ENCODE measurements around the gene COQ10A. TPM values are rescaled to one million over a fixed set of nuclear protein-coding genes. Genes with fewer than 3 reads are reported as not detected.

COQ10A gene
- total and polyA plus RNA-seq, 2 of the 13 experiments (the other 11 are each of a cell fraction or from before 2014, with no cell fraction given) = 21.0 to 37.3 TPM

GRCh38 chr12:56230432-56231183 is 36.1 kb upstream of the COQ10A start (continued):
- no peak for TF ChIP-seq ADNP (CRISPR knock-in tag; IDR thresholded peaks at IDR 0.05)
- TF ChIP-seq NCOA5 (CRISPR knock-in tag; IDR thresholded peaks at IDR 0.05) = no peak
- no peak for TF ChIP-seq ZNF577 (CRISPR knock-in tag; IDR thresholded peaks at IDR 0.05; ENCODE audit: borderline replicate concordance, low read depth)
- TF ChIP-seq CCDC6 (CRISPR knock-in tag; IDR thresholded peaks at IDR 0.05) = peak; percentile 68; the same call in 1 of the 2 replicates
- TF ChIP-seq GTF3A (CRISPR knock-in tag; conservative IDR thresholded peaks at IDR 0.05) = no peak
- TF ChIP-seq, protein P1, sequence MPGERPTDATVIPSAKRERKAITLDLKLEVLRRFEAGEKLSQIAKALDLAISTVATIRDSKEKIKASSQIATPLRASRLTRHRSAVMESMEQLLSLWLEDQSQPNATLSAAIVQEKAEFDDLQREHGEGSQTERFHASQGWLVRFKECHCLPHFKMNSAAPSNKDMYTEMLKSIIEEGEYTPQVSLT (CRISPR knock-in tag; IDR thresholded peaks at IDR 0.05; ENCODE audit: borderline replicate concordance, low read depth) = no peak
- peak; percentile 57 for TF ChIP-seq TAF1 (CRISPR knock-in tag; IDR thresholded peaks at IDR 0.05)
- TF ChIP-seq ZNF713 (CRISPR knock-in tag; IDR thresholded peaks at IDR 0.05) = no peak
- TF ChIP-seq ZNF30 (CRISPR knock-in tag; IDR thresholded peaks at IDR 0.05) = no peak
- TF ChIP-seq, protein P2, sequence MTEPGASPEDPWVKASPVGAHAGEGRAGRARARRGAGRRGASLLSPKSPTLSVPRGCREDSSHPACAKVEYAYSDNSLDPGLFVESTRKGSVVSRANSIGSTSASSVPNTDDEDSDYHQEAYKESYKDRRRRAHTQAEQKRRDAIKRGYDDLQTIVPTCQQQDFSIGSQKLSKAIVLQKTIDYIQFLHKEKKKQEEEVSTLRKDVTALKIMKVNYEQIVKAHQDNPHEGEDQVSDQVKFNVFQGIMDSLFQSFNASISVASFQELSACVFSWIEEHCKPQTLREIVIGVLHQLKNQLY (CRISPR knock-in tag; IDR thresholded peaks at IDR 0.05) = 0 out of 2 replicates have a peak, but pooled peaks have one; percentile 32
- no peak for TF ChIP-seq NFIB (CRISPR knock-in tag; IDR thresholded peaks at IDR 0.05; ENCODE audit: borderline replicate concordance)
- TF ChIP-seq DMTF1 (CRISPR knock-in tag; IDR thresholded peaks at IDR 0.05) = no peak
- 0 out of 2 replicates have a peak, but pooled peaks have one; percentile 75 for TF ChIP-seq FOXO4 (CRISPR knock-in tag; conservative IDR thresholded peaks at IDR 0.05)
- no peak for TF ChIP-seq KLF13 (CRISPR knock-in tag; IDR thresholded peaks at IDR 0.05)
- TF ChIP-seq DPF2 (CRISPR knock-in tag; IDR thresholded peaks at IDR 0.05; ENCODE audit: borderline replicate concordance, low read depth) = no peak
- TF ChIP-seq ZNF260 (CRISPR knock-in tag; IDR thresholded peaks at IDR 0.05; ENCODE audit: borderline replicate concordance, low read depth) = no peak
- TF ChIP-seq, protein P3, sequence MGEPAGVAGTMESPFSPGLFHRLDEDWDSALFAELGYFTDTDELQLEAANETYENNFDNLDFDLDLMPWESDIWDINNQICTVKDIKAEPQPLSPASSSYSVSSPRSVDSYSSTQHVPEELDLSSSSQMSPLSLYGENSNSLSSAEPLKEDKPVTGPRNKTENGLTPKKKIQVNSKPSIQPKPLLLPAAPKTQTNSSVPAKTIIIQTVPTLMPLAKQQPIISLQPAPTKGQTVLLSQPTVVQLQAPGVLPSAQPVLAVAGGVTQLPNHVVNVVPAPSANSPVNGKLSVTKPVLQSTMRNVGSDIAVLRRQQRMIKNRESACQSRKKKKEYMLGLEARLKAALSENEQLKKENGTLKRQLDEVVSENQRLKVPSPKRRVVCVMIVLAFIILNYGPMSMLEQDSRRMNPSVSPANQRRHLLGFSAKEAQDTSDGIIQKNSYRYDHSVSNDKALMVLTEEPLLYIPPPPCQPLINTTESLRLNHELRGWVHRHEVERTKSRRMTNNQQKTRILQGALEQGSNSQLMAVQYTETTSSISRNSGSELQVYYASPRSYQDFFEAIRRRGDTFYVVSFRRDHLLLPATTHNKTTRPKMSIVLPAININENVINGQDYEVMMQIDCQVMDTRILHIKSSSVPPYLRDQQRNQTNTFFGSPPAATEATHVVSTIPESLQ (CRISPR knock-in tag; conservative IDR thresholded peaks at IDR 0.05) = 0 out of 2 replicates have a peak, but pooled peaks have one; percentile 39
- TF ChIP-seq, protein P4, sequence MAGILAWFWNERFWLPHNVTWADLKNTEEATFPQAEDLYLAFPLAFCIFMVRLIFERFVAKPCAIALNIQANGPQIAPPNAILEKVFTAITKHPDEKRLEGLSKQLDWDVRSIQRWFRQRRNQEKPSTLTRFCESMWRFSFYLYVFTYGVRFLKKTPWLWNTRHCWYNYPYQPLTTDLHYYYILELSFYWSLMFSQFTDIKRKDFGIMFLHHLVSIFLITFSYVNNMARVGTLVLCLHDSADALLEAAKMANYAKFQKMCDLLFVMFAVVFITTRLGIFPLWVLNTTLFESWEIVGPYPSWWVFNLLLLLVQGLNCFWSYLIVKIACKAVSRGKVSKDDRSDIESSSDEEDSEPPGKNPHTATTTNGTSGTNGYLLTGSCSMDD (CRISPR knock-in tag; IDR thresholded peaks at IDR 0.05) = no peak
- TF ChIP-seq HOXA5 (CRISPR knock-in tag; IDR thresholded peaks at IDR 0.05) = no peak

All from HepG2 (cell line).